Limb (tissue), 2 donors: ENCODE results near the gene GAS7.
"Not testable (repeated sequence)": the region's sequence is repeated elsewhere in the genome, so short reads cannot be mapped to it uniquely, and the experiment has no call there.

Experiments
- DNase-seq, 2 donors: peaks; one replicate each; pipeline ENCODE4 v3.0.0-alpha.2; 2016; ENCODE audit errors: extremely low spot score in 2 of 2

GAS7 gene

GRCh38 chr17:9922012-9922848 lies 276.2 kb downstream of the GAS7 start:
- DNase-seq = no peak

DNA sequence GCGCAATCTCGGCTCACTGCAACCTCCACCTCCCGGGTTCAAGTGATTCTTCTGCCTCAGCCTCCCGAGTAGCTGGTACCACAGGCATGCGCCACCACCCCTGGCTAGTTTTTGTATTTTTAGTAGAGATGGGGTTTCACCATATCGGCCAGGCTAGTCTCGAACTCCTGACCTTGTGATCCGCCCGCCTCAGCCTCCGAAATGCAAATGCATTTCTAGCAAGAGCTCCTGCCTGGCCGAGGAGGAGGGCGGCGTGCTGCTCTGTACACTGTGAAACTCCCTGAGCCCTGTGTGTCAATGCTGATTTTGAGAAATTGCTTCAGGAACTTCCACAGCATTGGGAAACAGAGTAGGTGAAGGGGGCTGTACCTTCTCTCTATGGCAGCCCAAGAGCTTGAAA lies 277.2 kb downstream of the GAS7 start:
- DNase-seq = not testable (repeated sequence)

DNA sequence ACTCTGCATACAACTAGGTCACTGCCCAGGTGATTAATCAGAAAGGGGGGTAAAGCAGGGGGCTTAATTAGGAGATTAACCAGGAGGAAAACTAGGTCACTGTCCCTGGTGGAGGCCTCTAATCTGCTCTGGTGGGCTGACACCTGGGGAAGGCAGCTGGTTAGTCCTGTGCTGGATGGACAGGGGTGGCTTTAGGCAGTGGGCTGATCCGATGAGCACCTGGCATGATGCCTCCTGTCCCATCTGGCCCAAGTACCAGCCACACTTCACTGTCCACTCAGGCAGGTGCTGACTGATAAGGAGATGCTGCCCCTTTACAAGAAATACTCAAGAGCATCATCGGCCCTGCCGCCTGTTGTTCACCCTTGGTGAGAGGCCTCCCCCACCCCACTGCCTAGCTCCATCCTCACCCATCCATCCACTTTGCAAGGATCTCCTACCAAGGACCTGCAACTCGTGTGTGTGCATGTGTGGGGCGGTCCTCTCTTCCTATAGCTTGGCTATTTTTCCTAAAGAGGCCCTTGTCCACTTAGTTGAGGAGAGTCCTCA lies 279.5 kb downstream of the GAS7 start:
- no peak for DNase-seq

GRCh38 chr17:9918352-9918751 lies 280.1 kb downstream of the GAS7 start:
- DNase-seq = no peak

DNA sequence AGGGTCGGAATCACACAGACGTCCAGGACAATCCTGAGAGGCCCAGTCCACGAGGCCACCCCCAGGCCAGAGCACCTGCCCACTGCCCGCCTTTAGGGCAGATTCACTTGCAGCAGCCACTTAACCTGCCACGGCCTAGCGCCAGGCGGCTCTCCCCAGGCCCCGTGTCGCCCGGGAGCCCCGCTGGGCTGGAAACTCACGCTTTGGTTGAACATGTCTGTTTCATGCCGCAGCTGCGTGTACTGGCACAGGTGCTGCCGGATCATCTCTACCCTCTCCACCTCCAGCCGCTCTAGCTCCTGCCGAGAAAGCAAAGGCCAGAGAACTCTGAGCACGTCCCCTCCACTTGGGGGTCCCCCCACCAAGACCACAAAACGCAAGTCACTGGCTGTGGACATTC lies 280.6 kb downstream of the GAS7 start:
- no peak for DNase-seq

DNA sequence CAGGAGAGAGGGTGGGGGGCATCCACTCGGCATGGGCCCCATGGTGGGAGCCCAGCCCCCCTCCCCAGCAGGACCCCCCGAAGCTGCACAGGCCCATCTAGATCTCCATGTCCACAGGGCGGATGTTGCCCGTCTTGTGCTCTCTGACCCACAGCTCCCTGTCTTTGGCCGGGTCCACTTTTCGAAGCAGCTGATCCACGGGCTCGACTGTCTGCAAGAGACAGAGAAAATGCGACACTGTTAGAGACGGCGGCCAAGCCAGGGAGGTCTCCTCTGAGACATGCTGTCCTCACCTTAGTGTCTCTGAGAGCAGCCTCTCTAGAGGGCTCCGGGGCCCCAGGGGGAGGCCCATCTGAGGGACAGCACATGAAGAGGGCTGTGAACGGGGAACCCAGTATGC lies 281.3 kb downstream of the GAS7 start:
- no peak for DNase-seq

GRCh38 chr17:9916108-9916507 lies 282.3 kb downstream of the GAS7 start:
- no peak for DNase-seq

GRCh38 chr17:9913476-9913875 lies 284.9 kb downstream of the GAS7 start:
- no peak for DNase-seq

- DNase-seq = no peak
These were observed 286.0 kb downstream of the GAS7 start for GRCh38 chr17:9912121-9913099.

DNA sequence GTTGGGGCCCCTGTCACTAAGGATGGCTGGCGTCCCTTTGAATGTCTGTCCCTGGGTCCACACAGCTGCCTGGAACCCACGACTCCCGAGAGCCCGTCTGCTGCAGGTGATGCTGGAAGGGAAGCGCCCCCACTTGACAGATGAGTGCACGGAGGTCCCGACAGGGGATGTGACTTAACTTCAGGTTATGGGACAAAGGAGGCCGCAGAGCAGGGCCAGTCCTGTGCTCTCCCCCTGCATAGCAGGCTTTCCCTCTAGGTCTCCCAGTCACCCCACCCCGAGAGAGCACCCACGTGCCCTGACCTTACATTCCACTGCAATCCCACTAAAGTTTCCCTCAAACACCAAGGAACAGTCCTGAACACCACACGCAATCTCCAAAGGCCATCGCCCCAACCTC lies 287.3 kb downstream of the GAS7 start:
- no peak for DNase-seq

- DNase-seq = no peak
These were observed 289.8 kb downstream of the GAS7 start for GRCh38 chr17:9908649-9909042.

DNA sequence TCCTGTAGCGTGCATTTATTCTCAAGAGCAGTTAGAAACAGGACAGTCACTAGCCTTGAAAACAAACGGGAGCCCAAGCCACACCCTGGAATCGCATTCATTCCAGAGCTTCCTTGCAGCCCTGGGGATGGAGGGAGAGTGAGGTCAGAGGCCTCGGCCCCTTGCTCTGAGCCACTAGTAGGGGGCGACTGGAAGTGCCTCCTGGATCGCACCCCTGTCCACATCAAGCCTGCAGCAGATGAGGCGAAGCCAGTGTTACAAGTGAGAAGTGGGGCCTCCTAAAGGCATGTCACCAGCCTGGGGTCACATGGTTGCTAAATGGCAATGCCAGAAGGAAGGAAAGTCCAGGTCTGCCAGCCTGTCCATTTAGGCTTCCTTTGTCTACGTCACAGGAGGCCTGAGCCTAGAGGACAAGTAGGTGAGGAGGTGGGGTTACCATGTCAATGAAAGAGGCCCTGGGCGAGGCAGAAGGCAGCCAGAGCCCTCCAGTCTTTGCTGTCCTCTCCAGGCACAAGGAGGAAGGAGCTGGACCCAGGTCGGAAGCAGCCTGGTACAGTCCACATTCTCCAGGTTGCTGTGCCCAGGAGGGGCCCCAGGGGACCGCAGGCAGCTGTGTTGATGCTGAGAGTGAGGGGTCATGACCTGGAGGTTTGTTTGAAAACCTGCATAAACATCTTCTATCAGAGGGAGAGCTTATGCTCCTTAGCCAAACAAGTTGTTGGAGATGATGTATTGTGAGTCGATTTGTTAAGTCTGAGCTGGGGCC lies 290.3 kb downstream of the GAS7 start:
- no peak for DNase-seq

- no peak for DNase-seq
These were observed 291.3 kb downstream of the GAS7 start for GRCh38 chr17:9907131-9907530.

- DNase-seq = no peak
These were observed 291.8 kb downstream of the GAS7 start for GRCh38 chr17:9906616-9907015.

- no peak for DNase-seq
These were observed 292.5 kb downstream of the GAS7 start for GRCh38 chr17:9905902-9906301.

DNA sequence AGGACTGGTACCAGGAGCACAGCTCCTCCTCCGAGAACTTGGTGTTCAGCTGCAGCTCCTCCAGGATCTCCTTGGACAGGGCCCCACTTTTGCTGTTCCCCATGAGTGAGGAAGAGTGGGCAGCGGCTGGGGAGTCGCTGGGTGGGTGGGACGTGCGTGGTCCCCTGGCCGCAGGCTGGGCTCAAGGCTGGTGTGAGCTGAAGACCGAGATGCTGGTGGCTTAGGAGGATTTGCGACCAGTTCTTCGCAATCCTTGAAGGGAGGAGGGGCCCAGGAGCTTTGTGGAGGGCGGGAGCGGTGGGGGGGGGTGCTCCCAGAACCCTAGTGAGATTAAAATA lies 293.4 kb downstream of the GAS7 start, which contains the start of gene RCVRN:
RCVRN (minus strand) TSS at position 194 of the 338 bp plus-strand sequence; CDS start at position 103, 91 bp downstream.
- no peak for DNase-seq

DNA sequence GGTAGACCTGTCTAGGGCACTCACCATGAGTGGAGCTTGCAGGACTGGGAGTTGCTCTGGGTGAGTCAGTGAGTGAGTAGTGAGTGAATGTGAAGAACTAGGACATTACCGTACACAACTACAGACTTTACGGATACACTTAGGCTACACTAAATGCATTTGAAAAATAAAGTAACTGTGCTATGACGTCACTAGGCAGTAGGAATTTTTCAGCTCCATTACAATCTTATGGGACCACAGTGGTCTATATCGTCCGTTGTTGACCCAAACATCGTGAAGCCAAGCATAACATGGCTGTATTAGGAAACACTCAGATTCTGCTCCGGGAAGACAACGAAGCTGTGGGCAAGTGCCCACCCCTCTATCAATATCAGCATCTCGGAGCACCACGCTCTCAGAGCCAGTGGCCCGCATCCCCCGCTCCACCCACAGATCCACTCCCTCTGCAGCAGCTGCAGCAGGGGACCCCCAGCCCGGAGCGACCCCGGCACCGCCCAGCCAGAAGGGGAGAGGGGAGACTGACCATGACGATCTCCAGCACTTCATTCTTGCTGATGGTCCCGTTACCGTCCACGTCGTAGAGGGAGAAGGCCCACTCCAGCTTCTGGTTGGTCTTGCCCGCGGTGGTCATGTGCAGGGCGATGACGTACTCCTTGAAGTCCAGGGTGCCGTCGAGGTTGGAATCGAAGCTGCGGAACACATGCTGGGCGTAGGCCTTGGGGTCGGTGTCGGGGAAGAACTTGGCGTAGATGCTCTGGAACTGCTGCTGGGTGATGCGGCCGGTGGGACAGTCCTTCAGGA lies 293.9 kb downstream of the GAS7 start:
- DNase-seq = no peak

- DNase-seq = no peak
These were observed 296.3 kb downstream of the GAS7 start for GRCh38 chr17:9902120-9902519.

DNA sequence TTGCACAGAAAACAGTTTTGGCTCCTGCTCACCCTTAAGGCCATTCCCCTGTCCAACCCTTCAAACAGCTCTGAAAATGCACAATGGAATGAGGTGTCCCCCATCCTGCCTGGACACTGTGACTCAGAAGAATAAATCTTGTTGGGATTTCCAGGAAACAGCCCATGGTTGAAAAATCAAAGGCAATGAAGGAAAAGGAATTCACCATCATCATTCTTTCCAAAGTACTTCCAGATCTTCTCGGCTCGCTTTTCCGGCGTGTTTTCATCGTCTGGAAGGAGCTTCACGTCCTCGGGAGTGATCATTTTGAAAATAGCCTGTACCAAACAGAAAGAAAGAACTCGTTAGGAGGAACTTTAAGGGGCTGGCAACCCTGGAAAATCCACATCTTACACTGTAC lies 297.6 kb downstream of the GAS7 start:
- DNase-seq = peak in 1 of 2 donors; percentile 23

GRCh38 chr17:9900044-9900594 lies 298.3 kb downstream of the GAS7 start:
- DNase-seq = no peak
